Mesenchymal stem cell (in vitro differentiated cells and primary cell): ENCODE measurements around the gene PER2.
A peak's percentile ranks its signal among the peaks of the same experiment; 100 is the strongest.

Source experiments
- DNase-seq: peaks from one replicate; pipeline ENCODE4 v3.0.0-alpha.2; 2013
- H2AFZ ChIP-seq: one replicate; pipeline ENCODE4 v1.6.1; 2013; ENCODE audit warnings: low read depth, mild to moderate bottlenecking, control low read depth, inconsistent platforms, low read length, moderate library complexity
- H2AK5ac ChIP-seq: 2 replicates; pipeline ENCODE4 v1.6.1; 2013; ENCODE audit warnings: low read length, moderate library complexity, mild to moderate bottlenecking, inconsistent platforms; ENCODE audit not compliant: severe bottlenecking
- H2BK120ac ChIP-seq: one replicate; pipeline ENCODE4 v1.6.1; 2013; ENCODE audit warnings: low read depth, mild to moderate bottlenecking, inconsistent platforms, low read length, moderate library complexity
- H2BK12ac ChIP-seq, 2 experiments: one replicate each; pipeline ENCODE4 v1.6.1; 2013; ENCODE audit warnings: inconsistent platforms in 2 of 2, low read length in 2 of 2, mild to moderate bottlenecking in 2 of 2, moderate library complexity in 2 of 2, control low read depth in 1 of 2
- H2BK15ac ChIP-seq: one replicate; pipeline ENCODE4 v1.6.1; 2013; ENCODE audit warnings: mild to moderate bottlenecking, low read depth, inconsistent platforms; ENCODE audit not compliant: poor library complexity, severe bottlenecking
- H2BK5ac ChIP-seq: 2 replicates; pipeline ENCODE4 v1.6.1; 2013; ENCODE audit warnings: low read depth, mild to moderate bottlenecking, low read length, control low read depth, inconsistent platforms; ENCODE audit not compliant: poor library complexity, severe bottlenecking
- H3K14ac ChIP-seq, 2 experiments: one replicate each; pipeline ENCODE4 v1.6.1; 2013; ENCODE audit warnings: inconsistent platforms in 2 of 2, low read length in 2 of 2, control low read depth in 1 of 2, mild to moderate bottlenecking in 1 of 2, moderate library complexity in 1 of 2
- H3K18ac ChIP-seq, 2 experiments: one replicate each; pipeline ENCODE4 v1.6.1; 2013; ENCODE audit warnings: inconsistent platforms in 2 of 2, low read length in 2 of 2, control low read depth in 1 of 2, low read depth in 1 of 2, mild to moderate bottlenecking in 1 of 2
- H3K23ac ChIP-seq, 2 experiments: one replicate each; pipeline ENCODE4 v1.6.1; 2013; ENCODE audit warnings: inconsistent platforms in 2 of 2, low read length in 2 of 2, mild to moderate bottlenecking in 2 of 2, moderate library complexity in 2 of 2, control low read depth in 1 of 2
- H3K27ac ChIP-seq: 2 replicates; pipeline ENCODE4 v1.5.1; 2013; ENCODE audit warnings: mild to moderate bottlenecking, moderate library complexity, low read length, control low read depth, inconsistent platforms; ENCODE audit not compliant: poor library complexity, severe bottlenecking
- H3K27me3 ChIP-seq, 2 experiments: 2 replicates each; pipeline versions ENCODE4 v1.6.1 to v1.7.0; 2013; ENCODE audit warnings: low read length in 2 of 2, mild to moderate bottlenecking in 2 of 2, moderate library complexity in 2 of 2, control low read depth in 1 of 2, inconsistent platforms in 1 of 2; ENCODE audit not compliant: control insufficient read depth in 1 of 2, insufficient read depth in 1 of 2
- H3K36me3 ChIP-seq, 2 experiments: 2 replicates each; pipeline versions ENCODE4 v1.6.1 to v1.7.0; 2013; ENCODE audit warnings: low read length in 2 of 2, control low read depth in 1 of 2, inconsistent platforms in 1 of 2, low read depth in 1 of 2, mild to moderate bottlenecking in 1 of 2; ENCODE audit not compliant: insufficient read depth in 2 of 2, control insufficient read depth in 1 of 2
- H3K4ac ChIP-seq, 2 experiments: one replicate each; pipeline ENCODE4 v1.6.1; 2013; ENCODE audit warnings: inconsistent platforms in 2 of 2, low read length in 2 of 2, mild to moderate bottlenecking in 2 of 2, moderate library complexity in 2 of 2, control low read depth in 1 of 2, low read depth in 1 of 2
- H3K4me1 ChIP-seq: 2 replicates; pipeline ENCODE4 v1.6.1; 2013; ENCODE audit warnings: low read depth, low read length, control low read depth; ENCODE audit not compliant: control insufficient read depth, insufficient read depth
- H3K4me2 ChIP-seq: 2 replicates; pipeline ENCODE4 v1.6.1; 2013; ENCODE audit warnings: low read length, mild to moderate bottlenecking, inconsistent platforms; ENCODE audit not compliant: poor library complexity, severe bottlenecking
- H3K4me3 ChIP-seq, 2 experiments: 2 replicates each; pipeline versions ENCODE4 v1.5.1 to v1.7.0; 2013; ENCODE audit warnings: low read length in 2 of 2, mild to moderate bottlenecking in 2 of 2, control low read depth in 1 of 2, low read depth in 1 of 2; ENCODE audit not compliant: insufficient read depth in 1 of 2
- H3K79me1 ChIP-seq: replicated peaks from 2 replicates; pipeline ENCODE4 v1.6.1; 2013; ENCODE audit warnings: mild to moderate bottlenecking, control low read depth, low read length, inconsistent platforms; ENCODE audit not compliant: poor library complexity, severe bottlenecking
- H3K9ac ChIP-seq: 2 replicates; pipeline ENCODE4 v1.7.0; 2013; ENCODE audit warnings: mild to moderate bottlenecking, low read length, moderate library complexity
- H3K9me3 ChIP-seq: 2 replicates; pipeline ENCODE4 v1.7.0; 2013; ENCODE audit warnings: mild to moderate bottlenecking, low read length; ENCODE audit not compliant: control insufficient read depth
- H4K8ac ChIP-seq: one replicate; pipeline ENCODE4 v1.6.1; 2013; ENCODE audit warnings: inconsistent platforms, mild to moderate bottlenecking, low read length, moderate library complexity
- H4K91ac ChIP-seq: one replicate; pipeline ENCODE4 v1.6.1; 2013; ENCODE audit warnings: mild to moderate bottlenecking, low read length, inconsistent platforms
- WGBS: methylation state at CpG from one replicate; pipeline ENCODE4 v1.1.7; 2013; ENCODE audit warnings: mixed read lengths; 5-methylcytosine and 5-hydroxymethylcytosine counted together

The PER2 gene

DNA sequence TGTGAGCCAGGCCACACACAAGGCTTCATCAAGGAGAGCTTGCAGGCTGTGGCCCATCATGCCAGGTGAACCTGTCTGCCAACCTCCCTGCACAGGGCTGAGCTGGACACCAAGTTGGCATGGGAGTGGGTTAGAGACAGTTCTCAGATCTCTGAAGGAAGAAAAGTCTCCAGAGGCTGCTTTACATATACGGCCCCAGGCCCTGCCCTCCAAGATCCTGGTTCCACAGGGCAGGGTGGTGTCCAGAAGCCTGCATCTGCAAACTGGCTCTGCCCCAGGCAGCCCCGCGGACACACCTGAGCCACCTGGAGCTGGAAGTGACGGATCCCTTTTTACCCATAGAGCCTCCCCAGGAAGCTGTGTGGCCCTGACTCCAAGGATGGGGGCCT, 24.3 kb downstream of the PER2 start:
- H3K14ac ChIP-seq, result no peak overlapping the region
- H4K91ac ChIP-seq, result peak overlapping the region; percentile 66
- H2AK5ac ChIP-seq, result no peak overlapping the region
- H3K9ac ChIP-seq, result no peak overlapping the region
- H2BK12ac ChIP-seq, result no peak overlapping the region
- no peak overlapping the region for H3K4me2 ChIP-seq
- WGBS, result 96% methylated on average over 4 of the region's 4 CpGs
- H3K36me3 ChIP-seq, result peaks cover 50 to 55% of the 10 kb centered on the region in 2 experiments
- no peak for DNase-seq
- no peak overlapping the region for H3K18ac ChIP-seq
- H3K4me3 ChIP-seq, result no peak overlapping the region
- H2BK120ac ChIP-seq, result peak overlapping the region; percentile 27
- no peak overlapping the region for H2BK15ac ChIP-seq
- H3K23ac ChIP-seq, result no peak overlapping the region
- no peaks in the 10 kb centered on the region for H3K9me3 ChIP-seq
- H2AFZ ChIP-seq, result no peak overlapping the region
- H3K4ac ChIP-seq, result no peak overlapping the region
- no peaks in the 10 kb centered on the region for H3K27me3 ChIP-seq
- no peak overlapping the region for H3K27ac ChIP-seq
- peaks cover 26% of the 10 kb centered on the region for H3K4me1 ChIP-seq
- H2BK5ac ChIP-seq, result no peak overlapping the region
- H3K79me1 ChIP-seq, result no peaks in the 10 kb centered on the region
- peak overlapping the region; percentile 45 for H4K8ac ChIP-seq

DNA sequence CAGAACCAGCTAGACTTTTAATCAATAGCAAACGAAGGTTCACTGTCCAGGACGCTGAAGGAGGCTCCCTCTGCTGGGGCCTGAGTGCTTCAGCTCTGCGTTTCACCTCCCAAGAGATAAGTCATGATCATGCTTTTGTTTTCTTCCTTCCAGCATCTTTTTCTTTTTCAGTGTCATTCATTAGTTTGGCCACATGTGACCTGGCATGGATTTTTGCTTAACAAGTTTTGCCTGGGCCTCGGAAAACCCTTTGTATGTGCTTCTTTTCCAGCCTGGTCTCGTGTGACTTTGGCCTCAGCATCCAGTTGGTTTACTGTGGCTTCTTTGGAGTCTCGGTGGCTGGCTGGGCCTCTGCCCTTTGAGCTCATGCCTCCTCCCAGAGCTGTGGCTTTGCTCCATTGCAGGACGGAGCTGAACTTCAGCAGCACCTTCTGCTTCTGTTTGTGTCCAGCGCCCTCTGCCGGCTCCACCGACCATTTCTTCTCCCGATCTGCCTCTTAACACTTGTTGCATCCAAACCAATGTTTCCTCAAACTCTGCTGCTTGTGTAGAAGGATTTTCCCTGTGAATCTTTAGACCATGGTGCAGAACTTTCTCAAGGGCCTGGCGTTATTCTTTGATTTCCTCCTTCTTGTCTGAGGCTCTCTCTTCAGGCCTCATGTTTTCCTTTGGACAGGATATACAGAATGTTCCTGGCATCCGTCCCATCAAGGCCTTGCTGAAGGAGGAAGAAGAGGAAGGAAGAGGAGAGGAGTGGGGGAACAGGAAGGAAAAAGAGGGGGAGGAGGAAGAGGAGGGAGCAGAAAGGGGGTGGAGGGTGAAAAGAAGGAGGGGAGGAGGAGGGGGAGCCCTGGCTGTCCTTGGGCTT, 25.0 kb downstream of the PER2 start:
- H3K18ac ChIP-seq, result no peak overlapping the region
- peak overlapping the region in 1 of 2 experiments; percentile 13 for H3K4ac ChIP-seq
- no peak overlapping the region for H3K4me2 ChIP-seq
- H2AFZ ChIP-seq, result no peak overlapping the region
- peak; percentile 94 for DNase-seq
- H3K27ac ChIP-seq, result no peak overlapping the region
- no peaks in the 10 kb centered on the region for H3K9me3 ChIP-seq
- no peaks in the 10 kb centered on the region for H3K79me1 ChIP-seq
- H2BK5ac ChIP-seq, result no peak overlapping the region
- H2BK120ac ChIP-seq, result no peak overlapping the region
- H2AK5ac ChIP-seq, result no peak overlapping the region
- no peak overlapping the region for H3K23ac ChIP-seq
- peaks cover 26% of the 10 kb centered on the region for H3K4me1 ChIP-seq
- no peaks in the 10 kb centered on the region for H3K27me3 ChIP-seq
- no peak overlapping the region for H2BK15ac ChIP-seq
- H3K14ac ChIP-seq, result no peak overlapping the region
- H3K36me3 ChIP-seq, result peaks cover 53 to 54% of the 10 kb centered on the region in 2 experiments
- 31% methylated on average over 13 of the region's 13 CpGs for WGBS
- H4K8ac ChIP-seq, result peak overlapping the region; percentile 45
- peak overlapping the region; percentile 66 for H4K91ac ChIP-seq
- H3K4me3 ChIP-seq, result no peak overlapping the region
- H3K9ac ChIP-seq, result peak overlapping the region; percentile 66
- H2BK12ac ChIP-seq, result no peak overlapping the region

DNA sequence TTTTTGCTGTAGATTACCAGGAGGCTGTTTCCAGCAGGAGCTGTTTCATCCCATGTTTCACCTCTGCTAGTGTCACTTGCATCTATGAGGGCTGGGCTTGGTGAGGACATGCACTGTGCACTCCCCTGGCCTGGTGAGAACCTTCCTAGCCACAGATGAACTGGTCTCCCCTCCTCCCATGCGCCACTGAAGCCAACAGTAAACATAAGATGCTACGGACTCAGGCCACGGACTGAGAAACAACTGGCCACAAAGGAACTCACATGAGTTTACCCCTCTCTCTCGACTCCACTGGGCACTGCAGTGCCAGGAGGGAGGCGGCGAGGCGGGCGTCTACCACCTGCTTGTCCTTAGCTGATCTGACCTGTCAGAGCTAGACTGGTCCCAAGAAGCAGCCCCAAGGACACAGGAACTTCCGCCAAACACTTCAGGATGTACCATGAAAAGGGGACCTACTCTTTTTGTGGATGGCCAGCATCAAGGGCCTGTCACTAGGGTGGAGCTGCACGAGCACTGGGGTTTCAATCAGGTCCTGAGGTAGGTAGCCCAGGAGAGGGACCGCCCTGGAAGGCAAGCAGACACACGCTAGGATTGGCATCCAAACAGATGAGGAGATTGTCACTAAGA, 25.8 kb downstream of the PER2 start:
- no peak overlapping the region for H2BK15ac ChIP-seq
- peak overlapping the region; percentile 66 for H3K9ac ChIP-seq
- no peak overlapping the region for H3K27ac ChIP-seq
- H3K4me3 ChIP-seq, result no peak overlapping the region
- H4K91ac ChIP-seq, result peak overlapping the region; percentile 70
- no peak overlapping the region for H2BK120ac ChIP-seq
- H2AK5ac ChIP-seq, result no peak overlapping the region
- H2AFZ ChIP-seq, result no peak overlapping the region
- peaks cover 26% of the 10 kb centered on the region for H3K4me1 ChIP-seq
- no peaks in the 10 kb centered on the region for H3K9me3 ChIP-seq
- no peak overlapping the region for H3K4me2 ChIP-seq
- no peak overlapping the region for H3K14ac ChIP-seq
- no peak overlapping the region for H3K18ac ChIP-seq
- peaks cover 50 to 53% of the 10 kb centered on the region in 2 experiments for H3K36me3 ChIP-seq
- WGBS, result 96% methylated on average over 12 of the region's 12 CpGs
- no peak for DNase-seq
- no peak overlapping the region for H3K4ac ChIP-seq
- peak overlapping the region; percentile 29 for H4K8ac ChIP-seq
- no peak overlapping the region for H2BK5ac ChIP-seq
- no peak overlapping the region for H3K23ac ChIP-seq
- no peaks in the 10 kb centered on the region for H3K79me1 ChIP-seq
- H3K27me3 ChIP-seq, result no peaks in the 10 kb centered on the region
- no peak overlapping the region for H2BK12ac ChIP-seq

DNA sequence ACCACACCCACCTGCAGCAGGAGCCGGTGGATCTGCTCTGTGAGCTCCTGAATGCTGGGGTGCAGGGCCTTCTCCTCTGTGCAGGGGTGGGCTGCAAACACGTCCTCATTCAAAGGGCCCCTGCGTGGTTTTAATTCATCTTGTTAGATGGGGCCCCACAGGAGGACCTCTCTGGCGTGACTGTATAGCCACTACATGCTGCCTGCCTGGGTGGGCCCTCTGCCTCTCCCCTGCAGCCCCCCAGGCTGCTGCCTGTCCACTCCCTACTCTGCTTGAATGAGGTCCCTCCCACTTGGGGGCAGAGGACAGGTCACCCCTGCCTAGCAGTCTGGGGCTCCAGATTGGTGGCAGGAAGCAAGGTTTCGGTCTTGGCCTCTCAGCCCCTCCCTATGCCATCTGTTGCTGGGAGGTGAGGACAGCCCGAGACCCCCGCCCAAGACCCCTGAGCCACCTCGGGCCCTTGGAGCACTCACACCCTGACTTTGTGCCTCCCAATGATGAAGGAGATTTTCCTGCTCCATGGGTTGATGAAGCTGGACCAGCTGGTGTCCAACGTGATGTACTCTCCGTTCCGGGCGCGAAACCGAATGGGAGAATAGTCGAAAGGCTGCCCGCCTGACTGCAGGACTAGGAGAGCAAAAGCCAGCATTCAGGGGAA, 26.6 kb downstream of the PER2 start:
- Histone ChIP-seq H4K8ac (no peak overlapping the region), H3K4ac (no peak overlapping the region), H3K36me3 (peaks cover 49 to 52% of the 10 kb centered on the region in 2 experiments), H2AFZ (no peak overlapping the region), H3K79me1 (no peaks in the 10 kb centered on the region), H3K23ac (no peak overlapping the region), H3K18ac (no peak overlapping the region), H3K4me3 (no peak overlapping the region), H4K91ac (peak overlapping the region; percentile 13), H2BK12ac (no peak overlapping the region), H3K4me2 (no peak overlapping the region), H2BK15ac (no peak overlapping the region), H2BK5ac (no peak overlapping the region), H3K4me1 (peaks cover 26% of the 10 kb centered on the region), H3K14ac (no peak overlapping the region), H2BK120ac (no peak overlapping the region), H2AK5ac (peak overlapping the region; percentile 30), H3K27me3 (no peaks in the 10 kb centered on the region), H3K27ac (no peak overlapping the region), H3K9ac (peak overlapping the region; percentile 66), H3K9me3 (no peaks in the 10 kb centered on the region)
- WGBS, result 97% methylated on average over 16 of the region's 16 CpGs
- no peak for DNase-seq
